H9 (cell line): Measurements from ENCODE around the gene ACOXL. TPM values are rescaled to one million over a fixed set of nuclear protein-coding genes. Genes with fewer than 3 reads are reported as not detected.

Experiments
- DNase-seq: peaks from one replicate; pipeline ENCODE4 v3.0.0-alpha.2; 2017
- H2AFZ ChIP-seq: one replicate; pipeline ENCODE4 v1.6.1; 2013; ENCODE audit warnings: mild to moderate bottlenecking, low read length, control low read depth, moderate library complexity
- H2AK5ac ChIP-seq: 2 replicates; pipeline ENCODE4 v1.6.1; 2013; ENCODE audit warnings: low read length, control low read depth, mixed read lengths; ENCODE audit not compliant: insufficient read length
- H2BK120ac ChIP-seq: one replicate; pipeline ENCODE4 v1.6.1; 2013; ENCODE audit warnings: low read depth, mild to moderate bottlenecking, low read length, control low read depth, inconsistent platforms; ENCODE audit not compliant: poor library complexity, severe bottlenecking
- H2BK12ac ChIP-seq: 2 replicates; pipeline ENCODE4 v1.6.1; 2013; ENCODE audit warnings: low read length, control low read depth, mixed read lengths, low read depth; ENCODE audit not compliant: insufficient read length
- H2BK15ac ChIP-seq: 2 replicates; pipeline ENCODE4 v1.6.1; 2013; ENCODE audit warnings: low read depth, low read length, control low read depth
- H2BK20ac ChIP-seq: one replicate; pipeline ENCODE4 v1.6.1; 2013; ENCODE audit warnings: low read depth, mild to moderate bottlenecking, low read length, control low read depth, inconsistent platforms; ENCODE audit not compliant: poor library complexity, severe bottlenecking
- H2BK5ac ChIP-seq: 2 replicates; pipeline ENCODE4 v1.6.1; 2013; ENCODE audit warnings: low read length, control low read depth, mixed read lengths; ENCODE audit not compliant: insufficient read length
- H3K14ac ChIP-seq: 2 replicates; pipeline ENCODE4 v1.6.1; 2013; ENCODE audit warnings: low read length, control low read depth; ENCODE audit not compliant: insufficient read depth
- H3K18ac ChIP-seq: 2 replicates; pipeline ENCODE4 v1.6.1; 2013; ENCODE audit warnings: low read depth, mild to moderate bottlenecking, mixed read lengths, low read length, control low read depth; ENCODE audit not compliant: insufficient read length
- H3K23ac ChIP-seq: 2 replicates; pipeline ENCODE4 v1.6.1; 2013; ENCODE audit warnings: low read length, control low read depth, mixed read lengths, low read depth; ENCODE audit not compliant: insufficient read length
- H3K23me2 ChIP-seq: 2 replicates; pipeline ENCODE4 v1.6.1; 2013; ENCODE audit warnings: low read depth, mild to moderate bottlenecking, mixed read lengths, low read length, control low read depth; ENCODE audit not compliant: insufficient read length, poor library complexity, severe bottlenecking
- H3K27ac ChIP-seq: 2 replicates; pipeline ENCODE4 v1.5.1; 2013; ENCODE audit warnings: low read length, control low read depth, mixed read lengths, low read depth; ENCODE audit not compliant: insufficient read length
- H3K27me3 ChIP-seq: 2 replicates; pipeline ENCODE4 v1.6.1; 2013; ENCODE audit warnings: low read length, control low read depth, inconsistent platforms; ENCODE audit not compliant: insufficient read depth
- H3K4ac ChIP-seq: 2 replicates; pipeline ENCODE4 v1.6.1; 2013; ENCODE audit warnings: low read depth, mild to moderate bottlenecking, control low read depth, inconsistent platforms, low read length, moderate library complexity
- H3K4me1 ChIP-seq: 2 replicates; pipeline ENCODE4 v1.6.1; 2013; ENCODE audit warnings: low read length, control low read depth, inconsistent platforms; ENCODE audit not compliant: insufficient read depth
- H3K4me2 ChIP-seq: 2 replicates; pipeline ENCODE4 v1.6.1; 2013; ENCODE audit warnings: low read length, control low read depth, mixed read lengths; ENCODE audit not compliant: insufficient read length, insufficient read depth
- H3K56ac ChIP-seq: 2 replicates; pipeline ENCODE4 v1.6.1; 2013; ENCODE audit warnings: low read depth, mild to moderate bottlenecking, mixed read lengths, low read length, control low read depth; ENCODE audit not compliant: insufficient read length
- H3K79me1 ChIP-seq: 2 replicates; pipeline ENCODE4 v1.6.1; 2013; ENCODE audit warnings: low read depth, mild to moderate bottlenecking, moderate library complexity, low read length, control low read depth, inconsistent platforms; ENCODE audit not compliant: insufficient read depth, poor library complexity, severe bottlenecking
- H3K79me2 ChIP-seq: 2 replicates; pipeline ENCODE4 v1.6.1; 2013; ENCODE audit warnings: low read length, control low read depth, inconsistent platforms; ENCODE audit not compliant: insufficient read depth
- H3K9ac ChIP-seq: 2 replicates; pipeline ENCODE4 v1.6.1; 2013; ENCODE audit warnings: low read length, control low read depth, mixed read lengths; ENCODE audit not compliant: insufficient read length; ENCODE audit errors: extremely low read depth
- H3K9me3 ChIP-seq: one replicate; pipeline ENCODE4 v1.6.1; 2013; ENCODE audit warnings: low read depth, low read length, inconsistent platforms; ENCODE audit not compliant: control insufficient read depth
- H3T11ph ChIP-seq: one replicate; pipeline ENCODE4 v1.6.1; 2013; ENCODE audit warnings: mild to moderate bottlenecking, low read length, control low read depth, inconsistent platforms
- H4K20me1 ChIP-seq: one replicate; pipeline ENCODE4 v1.6.1; 2013; ENCODE audit not compliant: control insufficient read depth, insufficient read length, insufficient read depth
- H4K5ac ChIP-seq: 2 replicates; pipeline ENCODE4 v1.6.1; 2013; ENCODE audit warnings: low read depth, mild to moderate bottlenecking, mixed read lengths, low read length, control low read depth; ENCODE audit not compliant: insufficient read length
- H4K8ac ChIP-seq: replicated peaks from 2 replicates; pipeline ENCODE4 v1.6.1; 2013; ENCODE audit warnings: low read length, control low read depth, mixed read lengths, low read depth; ENCODE audit not compliant: insufficient read length
- H4K91ac ChIP-seq: 2 replicates; pipeline ENCODE4 v1.6.1; 2013; ENCODE audit warnings: low read depth, mild to moderate bottlenecking, moderate library complexity, mixed read lengths, low read length, control low read depth; ENCODE audit not compliant: insufficient read length
- H3K27ac Mint-ChIP-seq, 3 experiments: 2 replicates in 2 of 3; 3 replicates in 1 of 3; pipeline ENCODE4 v1.8.0; 2020 to 2021; ENCODE audit warnings: mixed read lengths in 3 of 3, mild to moderate bottlenecking in 1 of 3, moderate library complexity in 1 of 3
- H3K27me3 Mint-ChIP-seq: 2 replicates; pipeline ENCODE4 v1.8.0; 2021; ENCODE audit warnings: low read depth, mild to moderate bottlenecking, moderate library complexity, mixed read lengths
- H3K36me3 Mint-ChIP-seq, 3 experiments: 2 replicates in 2 of 3; 3 replicates in 1 of 3; pipeline ENCODE4 v1.8.0; 2020 to 2021; ENCODE audit warnings: low read depth in 3 of 3, mixed read lengths in 3 of 3; ENCODE audit not compliant: insufficient read depth in 1 of 3
- H3K4me1 Mint-ChIP-seq, 2 experiments: 2 replicates each; pipeline ENCODE4 v1.8.0; 2020; ENCODE audit warnings: mixed read lengths in 2 of 2
- H3K4me3 Mint-ChIP-seq, 2 experiments: 2 replicates in 1 of 2; 3 replicates in 1 of 2; pipeline ENCODE4 v1.8.0; 2020 to 2021; ENCODE audit warnings: mild to moderate bottlenecking in 2 of 2, mixed read lengths in 2 of 2, moderate library complexity in 1 of 2
- H3K9me3 Mint-ChIP-seq, 2 experiments: 2 replicates in 1 of 2; 3 replicates in 1 of 2; pipeline ENCODE4 v1.8.0; 2020; ENCODE audit warnings: mild to moderate bottlenecking in 2 of 2, mixed read lengths in 2 of 2, moderate library complexity in 1 of 2
- WGBS: extraction: QIAGEN DNeasy Blood & Tissue Kit; methylation state at CpG from one replicate; pipeline ENCODE4 v1.1.7; 2013; ENCODE audit warnings: missing lambda C conversion rate, low lambda C conversion rate, mixed read lengths; ENCODE audit not compliant: insufficient read length; ENCODE audit errors: extremely low coverage; 5-methylcytosine and 5-hydroxymethylcytosine counted together
- total RNA-seq: library from RNA; stranded (reverse); gene quantifications from 2 replicates; pipeline ENCODE4 v1.2.1, GENCODE V29; 2021
- TF ChIP-seq, protein P1 (sequence below): fragments of 200-600 bp; sonication (generic); conservative IDR thresholded peaks from 3 replicates; pipeline ENCODE4 v1.8.0; 2021; ENCODE audit warnings: antibody characterized with exemption, mild to moderate bottlenecking

ACOXL gene
- total RNA-seq, 1 experiment from 2014 or later, result 37.6 TPM

- H3K18ac ChIP-seq, result no peak overlapping the region
- DNase-seq, result no peak
- no peak overlapping the region for H4K91ac ChIP-seq
- H4K8ac ChIP-seq, result no peak overlapping the region
- no peak overlapping the region for H3K27ac ChIP-seq
- Mint-ChIP-seq H3K27me3 (no peaks in the 10 kb centered on the region), H3K4me3 (no peak overlapping the region), H3K27ac (no peak overlapping the region), H3K36me3 (peaks cover 43 to 69% (median 59%) of the 10 kb centered on the region in 3 experiments), H3K4me1 (no peaks in the 10 kb centered on the region), H3K9me3 (peaks cover 32 to 39% of the 10 kb centered on the region in 2 experiments)
- H3K9ac ChIP-seq, result no peak overlapping the region
- no peak overlapping the region for H2BK20ac ChIP-seq
- no peaks in the 10 kb centered on the region for H4K20me1 ChIP-seq
- H2AFZ ChIP-seq, result no peak overlapping the region
- H3K79me1 ChIP-seq, result no peaks in the 10 kb centered on the region
- TF ChIP-seq, protein P1, sequence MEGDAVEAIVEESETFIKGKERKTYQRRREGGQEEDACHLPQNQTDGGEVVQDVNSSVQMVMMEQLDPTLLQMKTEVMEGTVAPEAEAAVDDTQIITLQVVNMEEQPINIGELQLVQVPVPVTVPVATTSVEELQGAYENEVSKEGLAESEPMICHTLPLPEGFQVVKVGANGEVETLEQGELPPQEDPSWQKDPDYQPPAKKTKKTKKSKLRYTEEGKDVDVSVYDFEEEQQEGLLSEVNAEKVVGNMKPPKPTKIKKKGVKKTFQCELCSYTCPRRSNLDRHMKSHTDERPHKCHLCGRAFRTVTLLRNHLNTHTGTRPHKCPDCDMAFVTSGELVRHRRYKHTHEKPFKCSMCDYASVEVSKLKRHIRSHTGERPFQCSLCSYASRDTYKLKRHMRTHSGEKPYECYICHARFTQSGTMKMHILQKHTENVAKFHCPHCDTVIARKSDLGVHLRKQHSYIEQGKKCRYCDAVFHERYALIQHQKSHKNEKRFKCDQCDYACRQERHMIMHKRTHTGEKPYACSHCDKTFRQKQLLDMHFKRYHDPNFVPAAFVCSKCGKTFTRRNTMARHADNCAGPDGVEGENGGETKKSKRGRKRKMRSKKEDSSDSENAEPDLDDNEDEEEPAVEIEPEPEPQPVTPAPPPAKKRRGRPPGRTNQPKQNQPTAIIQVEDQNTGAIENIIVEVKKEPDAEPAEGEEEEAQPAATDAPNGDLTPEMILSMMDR, result no peak
- no peak overlapping the region for H2BK120ac ChIP-seq
- H2BK12ac ChIP-seq, result no peak overlapping the region
- H3K23ac ChIP-seq, result no peak overlapping the region
- no peak overlapping the region for H3K14ac ChIP-seq
- H3K4me1 ChIP-seq, result no peaks in the 10 kb centered on the region
- H3T11ph ChIP-seq, result no peak overlapping the region
- no peak overlapping the region for H3K4me2 ChIP-seq
- no peak overlapping the region for H3K4ac ChIP-seq
- H3K23me2 ChIP-seq, result no peaks in the 10 kb centered on the region
- H2BK5ac ChIP-seq, result no peak overlapping the region
- no peak overlapping the region for H3K56ac ChIP-seq
- no peaks in the 10 kb centered on the region for H3K79me2 ChIP-seq
- H2AK5ac ChIP-seq, result no peak overlapping the region
- no peak overlapping the region for H2BK15ac ChIP-seq
- no peaks in the 10 kb centered on the region for H3K27me3 ChIP-seq
- WGBS, result no CpG with 5 or more reads among the region's 1 CpG
- H4K5ac ChIP-seq, result no peak overlapping the region
- H3K9me3 ChIP-seq, result peaks cover 10% of the 10 kb centered on the region
These were observed 197.2 kb downstream of the ACOXL start for GRCh38 chr2:110929528-110929927.
